Fibroblast of lung (primary cell): ENCODE measurements around the gene BNIP5.

Experiments used
- CTCF ChIP-seq, 2 donors: IDR thresholded peaks in 1 of 2; conservative IDR thresholded peaks in 1 of 2; 1 replicate in 1 of 2; 2 replicates in 1 of 2; pipeline ENCODE4 v1.5.1; 2011 to 2012; ENCODE audit warnings: low read length in 2 of 2, control low read depth in 1 of 2, inconsistent platforms in 1 of 2, low read depth in 1 of 2, mild to moderate bottlenecking in 1 of 2
- EZH2 ChIP-seq: IDR thresholded peaks from 2 replicates; pipeline ENCODE4 v1.5.1; 2012; ENCODE audit warnings: low read length, control low read depth, mild to moderate bottlenecking; ENCODE audit errors: missing control alignments

- TF ChIP-seq CTCF (conservative IDR thresholded peaks at IDR 0.05 in 1 of 2, IDR thresholded peaks at IDR 0.05 in 1 of 2; ENCODE audit: low read depth in 1 of 2, low read length in 2 of 2) = no peak
- no peak for TF ChIP-seq EZH2
Measured at GRCh38 chr6:36301781-36302180, 34.9 kb downstream of the BNIP5 start.
